GM21717 (cell line): ENCODE measurements around the gene PAM.

ENCODE experiments used
- ATAC-seq: cut with Tn5 transposase; IDR thresholded peaks from one replicate; pipeline ENCODE4 v1.9.1; 2021; ENCODE audit warnings: mild to moderate bottlenecking, moderate library complexity; ENCODE audit not compliant: unreplicated experiment

PAM gene

DNA sequence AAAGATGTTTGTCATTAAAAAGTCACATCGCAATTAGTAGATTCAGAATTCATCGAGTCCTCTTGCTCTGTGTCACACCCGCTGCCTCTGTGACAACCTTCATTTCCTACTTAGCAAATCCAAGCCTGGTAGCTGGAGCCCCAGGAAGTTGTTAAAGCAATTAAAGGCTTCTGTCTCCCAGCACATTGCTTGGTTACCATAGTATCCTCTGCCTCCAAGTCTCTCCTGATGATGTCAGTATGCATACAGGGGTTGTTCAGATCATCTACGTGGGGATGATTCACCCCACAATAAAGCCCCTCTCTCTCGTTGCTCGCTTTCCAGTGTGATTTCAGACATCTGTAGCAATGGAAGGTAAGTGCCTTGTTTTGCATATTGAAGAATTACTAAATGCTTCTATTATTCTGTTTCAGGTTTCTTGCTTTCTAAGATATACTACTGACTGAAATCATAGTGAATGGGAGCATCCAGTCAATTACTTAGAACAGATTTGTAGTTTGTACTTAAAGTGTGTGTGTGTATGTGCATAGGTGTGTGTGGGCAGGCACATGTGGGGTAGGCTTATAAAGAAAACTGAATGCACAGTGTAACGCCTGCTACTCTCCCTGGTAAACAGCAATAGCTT is 52.9 kb downstream of the PAM start:
- ATAC-seq = no peak

DNA sequence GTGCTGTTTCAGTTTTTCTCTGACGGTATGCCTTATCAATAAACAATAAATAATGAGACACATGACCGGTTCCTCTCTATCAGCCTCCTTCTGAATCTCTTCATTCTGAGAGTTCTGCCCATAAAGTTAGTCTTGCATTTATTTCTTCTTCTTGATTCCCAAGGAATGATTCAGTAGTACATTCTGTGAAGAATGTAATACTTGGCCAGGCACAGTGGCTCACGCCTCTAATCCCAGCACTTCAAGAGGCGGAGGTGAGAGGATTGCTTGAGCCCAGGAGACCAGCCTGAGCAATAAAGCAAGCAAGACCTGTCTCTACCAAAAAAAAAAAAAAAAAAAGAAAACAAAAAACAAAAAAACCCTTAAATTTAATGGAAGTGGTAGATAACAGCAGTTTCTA is 53.9 kb downstream of the PAM start:
- no peak for ATAC-seq

DNA sequence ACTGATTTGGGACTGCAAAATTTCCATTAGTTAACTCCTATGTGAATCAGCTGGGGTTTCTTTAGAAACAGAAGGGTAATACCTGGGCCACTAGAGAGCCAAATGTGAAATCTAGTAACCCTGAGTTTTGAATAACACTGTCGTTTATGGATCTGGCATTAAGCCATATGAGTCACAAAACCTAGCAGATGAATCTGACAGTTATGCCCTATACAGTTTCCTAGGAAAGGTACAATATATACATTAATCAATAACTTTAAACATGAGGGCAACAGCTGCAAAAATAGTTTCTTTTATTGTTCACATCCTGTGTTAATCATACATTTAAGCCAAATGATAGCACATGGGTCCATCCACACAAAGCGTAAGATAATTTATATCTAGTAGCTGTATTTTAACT is 56.9 kb downstream of the PAM start:
- no peak for ATAC-seq

DNA sequence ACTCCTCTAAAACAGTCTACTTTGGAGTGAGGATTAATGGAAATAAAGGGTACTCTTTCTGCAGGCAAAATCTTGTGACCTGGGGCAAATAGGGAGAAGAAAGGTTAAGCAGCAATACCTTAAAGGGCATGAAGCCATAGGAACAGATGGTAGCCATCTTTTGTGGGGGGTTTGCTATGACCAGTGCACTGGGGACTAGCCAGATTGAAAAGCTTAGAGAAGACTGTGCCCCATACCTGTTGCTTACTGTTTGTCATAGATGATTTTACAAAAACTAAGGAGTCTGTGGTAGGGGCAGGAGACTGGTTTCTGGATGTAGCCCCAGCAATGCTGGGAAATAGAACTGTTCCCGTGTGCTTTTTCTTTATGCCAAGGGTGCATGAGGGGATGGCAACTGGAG is 58.6 kb downstream of the PAM start:
- ATAC-seq = no peak

DNA sequence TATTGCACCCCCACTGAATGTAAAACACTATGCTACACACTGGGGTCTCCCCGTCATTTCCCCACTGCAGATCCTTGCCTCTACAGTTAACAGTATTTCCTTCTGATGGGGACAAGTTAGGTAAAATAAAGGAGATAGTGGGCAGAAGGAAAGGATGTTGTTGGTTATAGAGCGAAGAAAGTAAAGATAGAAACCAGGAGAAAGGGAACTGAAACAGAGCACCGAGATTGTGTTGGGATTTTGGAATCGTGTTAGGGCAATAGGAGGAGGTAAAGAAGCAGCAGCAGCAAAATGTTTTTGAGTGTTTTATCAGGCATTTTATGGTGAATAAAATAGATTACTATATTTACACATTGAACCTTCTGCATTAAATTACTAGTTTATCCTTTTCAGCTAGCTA is 60.0 kb downstream of the PAM start:
- ATAC-seq = no peak

DNA sequence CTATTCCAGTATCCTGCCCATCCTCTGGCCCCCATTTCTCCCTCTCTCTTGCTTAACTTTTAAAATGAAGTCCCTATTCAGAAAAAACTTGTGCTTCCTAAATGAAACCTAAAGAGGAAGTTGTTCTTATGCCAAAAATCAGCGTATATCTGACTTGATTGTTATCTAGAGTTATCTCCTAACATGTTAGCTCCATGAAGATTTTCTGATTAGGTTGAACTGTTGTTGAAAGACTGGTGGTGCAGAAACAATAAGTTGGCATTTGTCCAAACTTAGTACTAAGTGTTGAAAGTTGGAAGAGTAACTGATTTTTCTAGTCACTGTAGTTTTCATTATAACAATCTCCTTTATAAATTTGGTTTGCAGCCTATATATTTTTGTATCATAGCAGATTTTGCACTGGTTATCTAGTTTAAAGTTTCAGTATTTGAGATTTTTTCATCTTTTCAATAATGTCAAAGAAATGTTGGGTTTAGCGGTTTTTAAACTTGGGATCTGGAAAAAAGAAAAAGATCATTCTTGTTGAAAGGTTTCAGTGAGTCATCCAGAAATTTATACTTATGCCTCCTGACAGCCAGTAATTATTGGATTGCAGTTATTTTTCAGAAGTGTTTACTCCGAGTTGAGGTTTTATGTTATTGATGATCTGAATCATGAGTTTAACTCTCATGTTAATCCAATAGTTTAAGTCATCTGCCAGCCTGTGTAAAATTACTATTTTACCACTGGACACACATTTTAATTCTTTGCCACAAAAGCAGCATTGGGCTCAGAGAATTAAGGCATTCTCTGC is 60.6 kb downstream of the PAM start:
- no peak for ATAC-seq

DNA sequence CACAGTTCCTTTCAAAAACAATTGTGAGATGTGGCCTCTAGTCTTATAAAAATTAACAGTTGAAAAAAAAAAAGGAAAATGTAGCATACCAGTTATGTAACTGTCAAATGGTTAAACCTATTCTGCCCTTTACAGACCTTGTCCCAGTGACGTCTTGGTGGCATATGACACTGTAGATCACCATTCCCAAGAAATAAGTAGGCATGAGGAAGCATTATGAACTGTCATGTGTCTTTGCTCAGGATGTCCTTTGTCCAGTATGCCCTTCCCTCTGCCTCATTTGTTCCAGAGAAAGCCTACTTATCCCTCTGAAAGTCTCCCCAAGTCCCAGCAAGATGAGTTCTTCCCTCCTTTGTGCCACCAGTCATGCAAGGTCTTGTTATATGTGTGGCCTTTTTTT is 63.2 kb downstream of the PAM start:
- no peak for ATAC-seq

DNA sequence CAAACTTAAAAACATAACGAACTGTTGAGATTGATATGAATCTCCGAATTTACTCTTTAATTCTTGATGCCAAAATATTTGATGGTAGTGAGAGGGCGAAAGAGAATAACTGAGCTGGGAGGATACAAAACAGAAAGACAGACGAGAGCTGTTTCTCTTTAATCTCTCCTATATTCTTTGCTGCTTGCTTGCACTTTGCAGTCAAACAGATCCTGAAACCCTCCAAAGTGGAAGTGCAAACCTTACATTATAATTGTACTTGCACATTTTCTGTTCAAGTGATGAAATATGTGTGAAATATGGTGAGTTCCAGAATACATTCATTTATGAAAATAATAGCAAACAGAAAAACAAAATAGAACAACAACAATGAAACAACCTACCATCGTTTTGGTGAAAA is 63.8 kb downstream of the PAM start:
- peak; percentile 76 for ATAC-seq

DNA sequence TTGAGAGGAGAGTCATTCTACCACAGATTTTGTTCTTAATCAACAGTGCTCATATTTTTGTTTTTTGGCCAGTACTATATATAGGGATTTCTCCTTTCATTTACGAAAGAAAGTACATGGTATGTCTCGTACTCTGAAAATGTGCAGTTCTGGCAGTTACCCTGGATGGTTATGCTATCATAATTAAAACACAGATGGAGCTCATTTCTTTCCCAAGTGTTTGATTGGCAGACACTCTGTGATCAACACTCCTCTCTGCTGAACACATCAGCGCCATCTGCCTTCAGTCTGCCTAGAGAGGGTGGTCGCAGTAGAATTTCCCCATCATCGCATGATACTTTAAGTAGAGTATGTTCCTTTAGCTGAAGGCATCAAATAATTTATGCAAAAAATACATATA is 64.5 kb downstream of the PAM start:
- ATAC-seq = no peak

DNA sequence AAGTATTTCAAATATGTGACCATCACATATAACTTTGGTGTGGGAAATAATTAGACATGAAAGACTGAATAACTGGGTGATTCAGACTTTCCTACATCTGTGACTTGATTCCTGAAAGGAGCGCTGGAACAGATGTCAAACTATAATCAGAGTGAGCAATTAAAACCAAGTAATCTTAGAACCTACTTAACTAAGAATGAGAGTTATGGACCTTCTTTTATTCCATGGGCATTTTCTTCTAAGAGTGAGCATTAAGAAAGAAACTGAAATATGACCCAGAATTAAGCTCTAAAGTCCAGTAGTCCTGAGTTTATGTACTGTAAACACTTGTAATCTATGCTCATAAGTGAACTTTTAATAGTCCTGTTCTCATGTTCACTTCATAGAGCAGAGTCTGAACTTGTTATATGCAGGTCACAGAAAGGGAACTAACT is 68.4 kb downstream of the PAM start:
- no peak for ATAC-seq

DNA sequence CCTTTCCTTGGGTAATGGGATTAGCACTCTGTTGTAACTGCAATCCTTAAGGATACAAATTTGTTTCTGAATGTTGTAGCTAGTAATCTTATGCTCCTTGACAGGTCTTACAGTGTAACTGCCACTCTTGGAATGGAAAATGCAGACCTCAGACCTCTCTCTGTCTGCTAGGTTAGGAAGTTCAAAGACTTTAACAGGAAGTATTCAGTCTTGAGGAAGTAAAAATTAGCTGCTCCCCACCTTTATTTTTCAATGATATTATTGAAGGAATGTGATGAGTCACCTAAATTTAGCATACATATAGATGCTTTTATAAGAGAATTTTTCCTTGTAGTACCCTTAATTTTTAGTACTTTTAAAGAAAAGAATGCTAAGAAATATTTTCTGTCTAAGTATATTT is 71.5 kb downstream of the PAM start:
- ATAC-seq = no peak

DNA sequence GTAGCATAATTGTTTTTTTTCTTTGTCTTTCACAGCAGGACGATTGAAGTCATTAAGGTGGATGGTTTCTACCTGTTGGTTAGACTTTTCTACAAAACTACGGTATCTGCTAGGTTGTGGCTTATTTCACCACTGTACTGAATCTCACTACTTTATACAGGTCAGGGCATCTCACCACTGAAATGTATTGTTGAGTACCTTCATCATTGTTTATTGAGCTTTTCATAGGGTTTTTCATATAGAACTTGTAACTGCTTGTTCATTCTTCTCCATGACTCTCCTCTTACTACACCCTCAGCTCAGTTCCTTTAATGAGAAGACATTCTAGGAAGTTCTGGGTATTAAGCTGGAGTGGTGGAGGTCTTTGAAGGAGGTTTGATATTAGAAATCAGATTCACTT is 75.1 kb downstream of the PAM start:
- no peak for ATAC-seq

DNA sequence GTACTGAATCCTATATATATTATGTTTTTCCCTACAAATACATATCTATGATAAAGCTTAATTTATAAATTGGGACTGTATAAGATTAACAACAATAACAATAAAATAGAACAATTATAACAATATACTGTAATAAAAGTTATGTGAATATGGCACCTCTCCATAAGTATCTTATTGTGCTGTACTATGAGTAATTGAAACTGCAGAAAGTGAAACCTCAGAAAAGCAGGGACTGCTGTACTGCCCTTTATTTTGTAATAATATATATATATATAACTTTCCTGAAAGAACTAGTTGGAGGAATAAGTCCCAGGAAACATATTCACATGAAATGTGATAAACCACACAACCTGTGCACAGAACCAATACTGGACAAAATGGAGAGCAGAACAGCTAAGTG is 77.3 kb downstream of the PAM start:
- peak; percentile 53 for ATAC-seq

DNA sequence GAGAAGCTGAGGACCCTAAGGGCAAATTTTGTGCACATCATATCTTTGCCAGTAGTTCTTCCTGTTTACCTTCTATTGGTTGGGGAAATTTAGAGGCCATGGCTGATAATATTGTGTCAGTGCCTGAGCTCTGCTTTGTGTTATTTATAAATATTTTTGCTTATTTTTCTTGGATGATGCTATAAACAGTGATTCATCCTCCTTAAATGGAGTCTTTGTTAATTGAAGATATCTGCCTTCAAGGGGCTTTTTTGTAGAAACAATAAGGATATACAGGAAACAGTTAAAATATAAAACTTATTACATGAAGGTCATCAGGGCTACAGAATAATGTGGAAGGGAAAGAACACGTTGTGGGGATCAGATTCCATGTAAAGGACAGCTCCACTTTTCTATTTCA is 78.0 kb downstream of the PAM start:
- no peak for ATAC-seq

DNA sequence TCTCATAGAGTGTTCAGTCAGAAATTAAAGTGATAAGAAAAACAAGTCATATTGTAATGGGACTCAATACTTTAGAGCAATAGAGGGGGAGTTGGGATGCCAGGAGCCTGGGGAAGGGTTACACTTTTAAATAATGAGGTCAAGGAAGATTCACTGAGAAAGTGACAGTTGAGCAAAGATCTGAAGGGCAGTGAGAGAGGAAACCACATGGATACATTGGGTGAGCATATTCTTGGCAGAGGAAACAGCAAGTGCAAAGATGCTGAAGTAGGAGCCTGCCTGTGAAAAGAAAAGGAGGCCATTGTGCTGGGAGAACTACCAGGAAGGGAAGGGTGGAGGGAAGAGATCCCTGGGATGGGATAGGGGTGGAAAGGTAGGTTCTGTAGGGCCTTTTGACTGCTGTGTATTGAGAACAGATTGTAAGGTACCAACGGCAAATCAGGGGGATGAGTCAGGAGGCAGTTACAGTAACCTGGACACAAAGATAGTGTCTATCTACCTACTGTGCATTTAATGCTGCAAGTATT is 79.4 kb downstream of the PAM start:
- ATAC-seq = no peak

DNA sequence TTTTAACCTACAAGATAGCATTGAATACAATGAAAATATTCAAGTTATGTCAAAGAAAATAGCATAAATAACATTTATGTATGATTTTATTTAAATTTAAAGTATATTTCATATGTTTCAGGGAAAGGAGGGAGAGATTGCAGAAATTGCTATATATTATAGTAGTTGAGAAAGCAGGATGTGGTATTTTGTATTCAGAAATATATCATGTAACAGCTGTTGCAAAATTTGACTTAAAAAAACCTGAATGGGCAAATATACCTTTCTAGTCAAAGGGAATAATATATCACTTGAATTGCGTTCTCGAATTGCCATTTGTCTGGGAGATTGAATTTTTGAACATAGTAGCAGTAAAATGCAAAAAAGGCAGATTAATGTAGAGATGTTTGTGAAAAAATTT is 80.6 kb downstream of the PAM start:
- no peak for ATAC-seq

DNA sequence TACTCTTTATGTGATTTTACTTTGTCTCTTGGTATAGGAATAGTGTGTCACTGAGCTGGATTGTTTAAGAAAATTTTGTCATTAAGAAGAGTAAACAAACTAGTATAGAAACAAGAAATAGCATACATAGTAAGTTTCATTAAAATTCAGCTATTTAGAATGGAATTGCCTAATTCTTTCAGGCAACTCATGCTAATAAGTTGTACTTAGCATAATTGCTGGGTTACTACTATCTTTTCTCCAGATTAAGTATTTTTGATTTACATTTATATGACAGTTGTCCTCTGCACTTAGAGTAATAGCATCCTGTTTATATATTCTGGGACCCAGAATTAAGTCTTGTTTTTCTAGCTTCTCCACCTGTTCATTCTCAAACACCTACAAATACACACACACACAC is 85.9 kb downstream of the PAM start:
- ATAC-seq = no peak

DNA sequence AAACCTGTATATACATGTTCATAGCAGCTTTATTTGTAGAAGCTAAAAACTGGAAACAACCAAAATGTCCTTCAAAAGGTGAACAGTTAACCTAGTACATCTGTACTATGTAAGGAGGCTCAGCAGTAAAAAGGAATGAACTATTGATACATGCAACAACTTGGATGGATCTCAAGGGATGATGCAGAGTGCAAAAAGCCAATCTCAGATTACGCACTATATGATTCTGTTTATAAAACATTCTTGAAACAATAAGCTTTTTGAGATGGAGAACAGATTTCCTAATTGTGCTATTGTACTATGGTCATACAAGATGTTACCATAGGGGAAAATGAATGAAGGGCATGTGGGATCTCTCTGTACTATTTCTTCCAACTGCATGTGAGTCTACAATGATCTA is 88.9 kb downstream of the PAM start:
- no peak for ATAC-seq

DNA sequence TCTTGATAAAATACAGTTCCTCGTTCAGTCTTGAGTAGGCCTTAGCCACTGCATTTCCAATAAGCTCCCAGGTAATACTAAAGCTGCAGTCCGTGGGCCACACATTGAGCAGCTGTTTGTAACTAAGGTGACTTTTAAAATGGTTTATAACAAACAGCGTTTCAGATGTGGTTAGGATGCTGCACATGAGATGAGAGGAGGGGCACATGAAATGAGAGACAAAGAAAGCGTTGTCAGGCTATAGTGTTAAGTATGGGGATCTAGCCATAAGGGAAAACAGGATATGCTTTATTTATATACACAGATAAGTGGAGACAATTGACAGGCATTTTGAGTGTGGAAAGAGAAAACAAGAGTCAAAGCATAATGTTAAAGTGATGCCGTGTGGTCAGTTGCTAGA is 89.9 kb downstream of the PAM start:
- ATAC-seq = no peak

DNA sequence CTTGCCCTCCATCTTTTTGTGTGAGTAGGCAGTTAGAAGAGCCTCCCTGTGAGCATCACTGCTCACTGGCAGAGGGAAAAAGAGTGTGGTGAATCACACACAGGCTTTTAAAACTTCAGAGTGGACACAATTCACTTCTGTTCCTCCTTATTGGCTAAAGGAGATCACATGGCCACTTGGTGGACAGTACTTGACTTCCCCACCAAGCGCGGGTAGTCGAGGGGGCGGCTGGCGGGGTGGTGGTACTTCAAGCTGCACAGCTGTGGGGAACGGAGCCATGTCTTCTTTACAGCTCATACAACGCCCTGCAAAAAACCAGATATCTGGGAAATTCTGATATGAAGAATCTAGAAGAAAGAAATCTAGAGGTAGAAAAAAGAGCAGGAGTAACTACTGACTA is 95.4 kb downstream of the PAM start:
- no peak for ATAC-seq

DNA sequence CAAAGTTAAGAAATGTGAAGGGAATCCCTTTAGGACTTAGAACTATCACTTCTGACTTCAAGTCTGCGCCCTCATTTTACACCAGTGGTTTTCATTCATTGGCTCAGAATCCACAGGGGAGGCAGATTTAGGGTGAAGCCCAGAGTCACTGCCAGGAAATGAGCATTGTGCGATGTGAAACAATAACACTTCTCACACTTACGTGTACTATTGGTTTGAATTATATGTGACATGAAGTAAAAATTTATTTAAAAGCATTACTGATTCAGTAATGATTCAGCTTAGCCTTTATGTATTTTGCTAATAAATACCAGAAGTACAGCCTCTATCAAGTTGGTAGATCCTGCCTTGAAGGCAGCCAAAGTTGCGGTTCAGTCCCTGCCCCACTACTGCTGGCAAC is 98.6 kb downstream of the PAM start:
- ATAC-seq = no peak

DNA sequence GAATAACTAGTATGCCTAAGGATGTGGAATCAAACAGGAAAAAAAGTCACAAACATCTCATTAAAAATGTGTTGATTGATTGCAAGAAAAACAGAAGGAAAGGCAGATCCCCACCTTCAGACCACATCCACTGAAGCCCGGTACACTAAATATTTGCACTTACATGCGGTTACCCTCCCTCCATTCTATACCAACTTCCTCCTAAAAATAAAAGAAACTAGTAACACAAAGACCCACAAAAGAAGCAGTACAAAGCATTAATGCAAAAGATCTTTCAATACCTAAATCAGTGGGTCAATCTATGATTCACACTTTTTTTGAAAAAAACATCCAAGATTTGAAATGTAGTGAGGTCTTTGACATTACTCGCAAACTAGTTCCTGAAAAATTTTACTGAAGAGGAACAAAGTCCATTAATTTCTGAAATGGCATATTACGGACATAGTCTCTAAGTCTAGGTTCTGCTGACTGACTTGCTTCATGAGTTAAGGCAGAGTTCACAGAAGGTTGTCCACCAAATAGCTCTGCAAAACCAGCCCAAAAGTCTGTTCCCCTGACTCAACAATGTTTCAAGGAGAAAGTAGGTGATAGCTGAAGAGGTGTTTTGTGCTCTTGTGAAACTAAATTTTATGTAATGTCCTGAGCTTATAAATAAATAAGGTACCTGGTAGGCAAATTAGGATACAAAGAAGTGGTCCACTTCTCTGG is 100.7 kb downstream of the PAM start:
- ATAC-seq = no peak
